Measurements from ENCODE around the gene HSPB7. TPM values are rescaled to one million over a fixed set of nuclear protein-coding genes. Genes with fewer than 3 reads are reported as not detected.

HSPB7 gene
- total RNA-seq, 2 experiments from 2014 or later: not detected

DNA sequence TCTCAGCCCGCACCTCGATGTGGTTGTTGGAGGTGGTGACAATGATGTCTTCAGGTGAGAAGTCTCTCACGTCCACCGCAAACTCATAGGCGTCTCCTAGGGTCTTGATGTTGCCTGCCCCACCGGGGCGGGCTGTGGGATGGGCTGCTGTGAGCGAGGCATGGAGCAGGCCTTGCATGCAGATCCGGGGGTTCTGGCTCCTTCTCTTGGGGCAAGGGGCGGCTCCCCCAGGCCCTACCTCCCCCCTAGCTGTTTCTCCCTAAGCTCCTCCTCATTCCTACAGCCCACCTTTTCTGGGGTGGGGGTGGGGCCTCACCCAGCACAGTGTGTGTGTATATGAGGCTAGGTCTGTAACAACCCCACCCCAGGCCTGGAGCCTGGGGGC is 775 bp downstream of the HSPB7 start:
- intact Hi-C loops (cut with micrococcal nuclease): no loop called here
- ATAC-seq: no peak
- no peak overlapping the region for H3K27ac Mint-ChIP-seq
- no peaks in the 10 kb centered on the region for H3K9me3 Mint-ChIP-seq
- peaks cover 12% of the 10 kb centered on the region for H3K4me1 Mint-ChIP-seq (ENCODE audit: low read depth)
- DNase-seq: no peak
- CTCF ChIA-PET: interaction anchor here (0.5 to 2.4 kb wide), 3 partner anchors 9 to 177 kb away, joined by 3 to 9 read pairs (median 3); no protein-coding TSS in a partner anchor
- POLR2A ChIA-PET: no interaction called here
- TF ChIP-seq, protein P1, sequence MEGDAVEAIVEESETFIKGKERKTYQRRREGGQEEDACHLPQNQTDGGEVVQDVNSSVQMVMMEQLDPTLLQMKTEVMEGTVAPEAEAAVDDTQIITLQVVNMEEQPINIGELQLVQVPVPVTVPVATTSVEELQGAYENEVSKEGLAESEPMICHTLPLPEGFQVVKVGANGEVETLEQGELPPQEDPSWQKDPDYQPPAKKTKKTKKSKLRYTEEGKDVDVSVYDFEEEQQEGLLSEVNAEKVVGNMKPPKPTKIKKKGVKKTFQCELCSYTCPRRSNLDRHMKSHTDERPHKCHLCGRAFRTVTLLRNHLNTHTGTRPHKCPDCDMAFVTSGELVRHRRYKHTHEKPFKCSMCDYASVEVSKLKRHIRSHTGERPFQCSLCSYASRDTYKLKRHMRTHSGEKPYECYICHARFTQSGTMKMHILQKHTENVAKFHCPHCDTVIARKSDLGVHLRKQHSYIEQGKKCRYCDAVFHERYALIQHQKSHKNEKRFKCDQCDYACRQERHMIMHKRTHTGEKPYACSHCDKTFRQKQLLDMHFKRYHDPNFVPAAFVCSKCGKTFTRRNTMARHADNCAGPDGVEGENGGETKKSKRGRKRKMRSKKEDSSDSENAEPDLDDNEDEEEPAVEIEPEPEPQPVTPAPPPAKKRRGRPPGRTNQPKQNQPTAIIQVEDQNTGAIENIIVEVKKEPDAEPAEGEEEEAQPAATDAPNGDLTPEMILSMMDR (IDR thresholded peaks at IDR 0.05): no peak
- H3K36me3 Mint-ChIP-seq (ENCODE audit: low read depth): no peaks in the 10 kb centered on the region
- H3K27me3 Mint-ChIP-seq: peaks cover 2% of the 10 kb centered on the region
- H3K4me3 Mint-ChIP-seq: no peak overlapping the region

DNA sequence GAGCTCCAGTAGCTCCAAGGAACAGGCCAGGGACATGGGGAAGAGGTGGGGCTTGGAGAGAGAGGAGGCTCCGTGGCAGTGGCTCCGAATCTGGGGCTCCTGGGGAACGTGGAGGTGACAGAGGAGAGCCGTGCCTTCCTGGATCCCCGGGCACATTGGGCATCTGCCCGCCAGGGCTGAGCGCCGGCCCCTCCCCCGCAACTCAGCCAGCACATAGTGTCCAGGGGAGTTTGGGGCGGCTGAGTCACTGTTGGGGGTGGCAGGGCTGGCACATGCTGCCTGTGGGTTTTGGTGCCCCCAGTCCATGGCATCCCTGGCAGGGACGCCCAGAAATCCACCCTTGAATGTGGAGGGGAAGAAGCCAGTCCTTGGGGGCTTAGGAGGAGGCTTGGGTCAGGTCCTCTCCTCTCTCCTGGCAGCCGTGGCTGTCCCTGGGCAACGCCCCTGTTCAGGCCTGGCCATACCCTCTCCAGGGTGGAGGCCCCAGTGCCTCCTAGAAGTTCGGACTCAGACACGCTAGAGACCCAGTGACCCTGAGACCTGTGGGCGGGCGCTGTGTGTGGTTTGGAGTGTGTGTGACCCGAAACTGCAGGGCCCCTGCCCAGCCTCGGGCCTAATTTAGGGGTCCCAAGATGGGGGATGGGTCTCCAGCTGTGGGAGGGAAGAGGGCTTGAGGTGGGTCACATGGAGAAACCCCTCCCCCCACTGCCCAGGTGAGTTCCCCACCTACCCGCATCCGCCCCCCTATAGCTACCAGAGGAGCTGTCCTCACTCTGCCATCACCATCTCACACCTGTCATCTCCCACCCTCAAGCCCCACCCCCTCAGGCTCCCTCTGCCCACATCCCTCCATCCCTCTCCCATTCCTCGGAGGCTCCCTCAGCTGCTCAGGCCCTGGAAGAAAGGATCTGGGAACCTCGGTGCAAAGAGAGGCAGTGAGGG is 1.6 kb downstream of the HSPB7 start:
- H3K4me1 Mint-ChIP-seq (ENCODE audit: low read depth): peaks cover 12% of the 10 kb centered on the region
- TF ChIP-seq, protein P1 (IDR thresholded peaks at IDR 0.05): no peak
- H3K9me3 Mint-ChIP-seq: no peaks in the 10 kb centered on the region
- peaks cover 4% of the 10 kb centered on the region for H3K27me3 Mint-ChIP-seq
- no peak for DNase-seq
- ChIA-PET POLR2A (no interaction called here), CTCF (interaction anchor here (0.5 to 2.4 kb wide), 5 partner anchors 8 to 177 kb away, joined by 3 to 9 read pairs (median 3); no protein-coding TSS in a partner anchor)
- H3K4me3 Mint-ChIP-seq: no peak overlapping the region
- no peak overlapping the region for H3K27ac Mint-ChIP-seq
- intact Hi-C loops (cut with micrococcal nuclease): no loop called here
- no peaks in the 10 kb centered on the region for H3K36me3 Mint-ChIP-seq (ENCODE audit: low read depth)
- ATAC-seq: no peak

DNA sequence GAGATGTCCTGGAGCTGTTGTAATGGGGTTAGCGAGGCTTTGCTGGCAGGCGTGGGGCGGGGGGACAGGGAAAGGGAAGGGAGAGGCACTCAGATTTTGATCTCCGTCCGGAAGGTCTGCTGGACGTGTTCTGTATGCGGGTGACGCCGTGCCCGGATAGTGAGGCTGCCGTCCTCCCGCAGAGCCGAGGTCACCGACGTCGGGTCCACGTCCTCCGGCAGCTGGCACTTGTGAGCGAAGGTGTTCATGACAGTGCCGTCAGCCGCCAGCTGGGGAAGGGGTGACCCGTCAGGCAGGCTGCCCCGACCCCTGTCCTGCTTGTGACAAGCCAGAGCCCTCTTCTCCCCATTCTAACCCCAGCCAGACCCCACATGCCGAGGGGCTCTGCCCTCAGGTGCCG is 2.4 kb downstream of the HSPB7 start:
- ChIA-PET CTCF (interaction anchor here (1.0 kb wide), 1 partner anchor 40 kb away, joined by 3 read pairs; no protein-coding TSS in a partner anchor), POLR2A (no interaction called here)
- Mint-ChIP-seq H3K27ac (no peak overlapping the region), H3K4me1 (ENCODE audit: low read depth) (peaks cover 12% of the 10 kb centered on the region), H3K4me3 (no peak overlapping the region), H3K27me3 (peaks cover 5% of the 10 kb centered on the region), H3K9me3 (no peaks in the 10 kb centered on the region), H3K36me3 (ENCODE audit: low read depth) (no peaks in the 10 kb centered on the region)
- TF ChIP-seq, protein P1 (IDR thresholded peaks at IDR 0.05): no peak
- DNase-seq (no peak), ATAC-seq (no peak)
- intact Hi-C loops (cut with micrococcal nuclease): no loop called here

DNA sequence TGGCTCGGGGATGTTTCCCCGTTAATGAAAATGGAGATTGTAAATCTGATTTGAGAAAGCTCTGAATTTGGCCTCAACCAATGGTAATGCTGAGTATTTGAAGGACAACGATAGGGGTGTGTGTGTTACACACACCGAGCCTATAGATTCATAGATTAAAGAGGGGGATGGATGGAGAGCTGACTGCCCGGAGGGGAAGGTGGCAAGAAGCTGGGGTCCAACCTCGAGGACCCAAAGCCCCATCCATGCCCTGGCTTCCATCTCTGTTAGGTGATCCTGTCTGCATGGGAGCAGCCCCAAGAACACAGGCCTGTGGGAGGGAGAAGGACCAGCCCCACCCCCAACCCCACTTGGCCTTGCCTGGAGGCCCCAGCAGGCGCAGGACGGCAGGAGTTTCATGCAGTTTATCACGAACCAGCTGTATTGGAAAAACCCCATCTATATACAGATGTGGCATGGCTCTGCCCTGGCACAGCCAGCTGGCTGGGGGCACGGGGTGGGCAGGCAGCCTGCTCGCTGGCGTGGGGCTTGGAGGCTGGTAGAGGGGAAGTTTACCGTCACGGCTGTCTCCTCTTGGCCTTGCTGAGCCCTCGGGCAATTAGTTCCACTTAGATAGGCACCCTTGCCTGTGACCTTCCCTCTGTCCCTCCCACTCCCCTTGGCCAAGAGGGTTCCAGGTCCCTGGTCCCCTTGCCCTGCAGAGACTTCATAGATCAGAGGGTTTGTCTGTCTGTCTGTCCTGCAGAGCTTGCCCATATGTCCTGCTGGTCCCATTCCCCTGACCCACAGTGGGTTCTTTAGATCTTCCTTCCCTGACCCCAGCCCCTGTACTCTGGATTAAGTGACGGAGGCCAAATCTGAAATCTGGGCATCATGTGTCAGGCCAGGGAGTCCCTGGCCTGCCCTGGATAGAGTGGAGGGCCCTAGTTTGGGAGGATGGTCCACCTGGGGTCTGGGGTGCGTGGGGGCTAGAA is 3.0 kb downstream of the HSPB7 start:
- Mint-ChIP-seq H3K4me3 (no peak overlapping the region), H3K4me1 (ENCODE audit: low read depth) (peaks cover 12% of the 10 kb centered on the region), H3K27ac (no peak overlapping the region), H3K27me3 (peaks cover 5% of the 10 kb centered on the region), H3K36me3 (ENCODE audit: low read depth) (no peaks in the 10 kb centered on the region), H3K9me3 (no peaks in the 10 kb centered on the region)
- ATAC-seq (no peak), DNase-seq (peak; percentile 33)
- intact Hi-C loops (cut with micrococcal nuclease): no loop called here
- CTCF ChIA-PET: interaction anchor here (0.8 to 1.5 kb wide), 5 partner anchors 41 to 223 kb away, joined by 3 to 4 read pairs (median 3); no protein-coding TSS in a partner anchor
- TF ChIP-seq, protein P1 (IDR thresholded peaks at IDR 0.05): no peak
- POLR2A ChIA-PET: no interaction called here

Measured in activated CD8-positive, alpha-beta T cell treated with anti-CD3 and anti-CD28 coated beads for 36 hours (primary cell).